Measurements from ENCODE around the gene GAS6.

GRCh38 chr13:113777311-113778260, 86.3 kb downstream of the GAS6 start:
- TF ChIP-seq CTCF (IDR thresholded peaks at IDR 0.05; ENCODE audit: extremely low read depth in 1 of 2, insufficient read depth in 1 of 2, low read depth in 1 of 2, low read length in 2 of 2) (no peak), FOS (IDR thresholded peaks at IDR 0.05; ENCODE audit: borderline replicate concordance, insufficient read depth, low read length) (no peak), POLR2A (IDR thresholded peaks at IDR 0.05; ENCODE audit: low read depth, low read length) (no peak), POLR2AphosphoS5 (IDR thresholded peaks at IDR 0.05; ENCODE audit: insufficient read depth, low read depth, low read length) (no peak), EZH2 (IDR thresholded peaks at IDR 0.05; ENCODE audit: borderline replicate concordance, low read depth, low read length, severe bottlenecking) (no peak)

Data from endothelial cell of umbilical vein (primary cell).